SK-N-SH (cell line): Measurements from ENCODE around the gene CDK13. TPM values are rescaled to one million over a fixed set of nuclear protein-coding genes. Genes with fewer than 3 reads are reported as not detected.

Experiments used
- CTCF ChIA-PET: fragments of 300-600, 350-600 bp; formaldehyde crosslinking; extraction: SDS; loops from one replicate; lab custom pipeline; 2021; lab: Yijun Ruan, JAX
- POLR2A ChIA-PET: fragments of 350-600 bp; sonication (Branson Sonifier 250); formaldehyde crosslinking; extraction: SDS; loops from one replicate; lab custom pipeline; 2020; ENCODE audit warnings: antibody characterized with exemption, inconsistent platforms; lab: Yijun Ruan, JAX
- DNase-seq: peaks from one replicate; pipeline ENCODE4 v3.0.0; 2012
- H2AFZ ChIP-seq: fragments of 200-600 bp; sonication (generic); 2 replicates; pipeline ENCODE4 v1.8.1; 2016; ENCODE audit warnings: antibody characterized with exemption, mild to moderate bottlenecking, low read depth
- H3F3A ChIP-seq: fragments of 200-600 bp; sonication (generic); replicated peaks from 2 replicates; pipeline ENCODE3; 2016; ENCODE audit warnings: antibody characterized with exemption, mild to moderate bottlenecking; ENCODE audit not compliant: insufficient read depth
- H3K27ac ChIP-seq, 2 experiments: fragments of 200-500 bp in 1 of 2; fragments of 200-600 bp in 1 of 2; sonication (Bioruptor generic) in 1 of 2; sonication (generic), shearing (Covaris generic) in 1 of 2; 2 replicates each; pipeline versions ENCODE4 v1.5.1 to v1.6.1; 2014 to 2016; ENCODE audit warnings: low read depth in 2 of 2, inconsistent platforms in 1 of 2, low read length in 1 of 2, mild to moderate bottlenecking in 1 of 2, mixed read lengths in 1 of 2
- H3K27me3 ChIP-seq: fragments of 200-600 bp; sonication (generic), shearing (Covaris generic); 2 replicates; pipeline ENCODE4 v1.6.1; 2016; ENCODE audit warnings: mixed run types; ENCODE audit not compliant: insufficient read depth
- H3K36me3 ChIP-seq, 2 experiments: fragments of 200-500 bp in 1 of 2; fragments of 200-600 bp in 1 of 2; sonication (Bioruptor generic) in 1 of 2; sonication (generic) in 1 of 2; replicated peaks in 1 of 2; 2 replicates each; pipeline versions ENCODE3 to v1.5.1; 2014 to 2016; ENCODE audit warnings: low read length in 1 of 2, mild to moderate bottlenecking in 1 of 2; ENCODE audit not compliant: insufficient read depth in 2 of 2, control insufficient read depth in 1 of 2
- H3K4me1 ChIP-seq, 2 experiments: fragments of 200-500 bp in 1 of 2; fragments of 200-600 bp in 1 of 2; sonication (Bioruptor generic) in 1 of 2; sonication (generic), shearing (Covaris generic) in 1 of 2; 2 replicates each; pipeline versions ENCODE4 v1.5.1 to v1.6.1; 2014 to 2016; ENCODE audit warnings: low read depth in 1 of 2, low read length in 1 of 2, mixed run types in 1 of 2; ENCODE audit not compliant: insufficient read depth in 2 of 2, control insufficient read depth in 1 of 2
- H3K4me2 ChIP-seq: fragments of 200-600 bp; sonication (generic), shearing (Covaris generic); 2 replicates; pipeline ENCODE4 v1.6.1; 2017; ENCODE audit warnings: mixed run types
- H3K4me3 ChIP-seq, 2 experiments: fragments of 200-500 bp in 1 of 2; fragments of 200-600 bp in 1 of 2; sonication (Bioruptor generic) in 1 of 2; sonication (generic), shearing (Covaris generic) in 1 of 2; 2 replicates each; pipeline versions ENCODE4 v1.5.1 to v1.8.1; 2014 to 2016; ENCODE audit warnings: low read depth in 2 of 2, inconsistent platforms in 1 of 2, low read length in 1 of 2, mild to moderate bottlenecking in 1 of 2, mixed read lengths in 1 of 2, moderate library complexity in 1 of 2
- H3K79me2 ChIP-seq: fragments of 200-600 bp; sonication (generic); 2 replicates; pipeline ENCODE4 v1.8.1; 2017; ENCODE audit warnings: mild to moderate bottlenecking; ENCODE audit not compliant: insufficient read depth
- H3K9ac ChIP-seq: fragments of 200-600 bp; sonication (generic); 2 replicates; pipeline ENCODE4 v1.6.1; 2017; ENCODE audit warnings: mixed run types
- H3K9me2 ChIP-seq: fragments of 200-600 bp; sonication (generic); 2 replicates; pipeline ENCODE4 v1.6.1; 2017; ENCODE audit warnings: mixed run types
- H3K9me3 ChIP-seq: fragments of 200-600 bp; sonication (generic); 2 replicates; pipeline ENCODE4 v1.6.1; 2017; ENCODE audit warnings: mixed run types, mild to moderate bottlenecking, moderate library complexity
- H4K20me1 ChIP-seq: fragments of 200-600 bp; sonication (generic); 2 replicates; pipeline ENCODE4 v1.6.1; 2017; ENCODE audit warnings: mild to moderate bottlenecking, mixed run types; ENCODE audit not compliant: insufficient read depth
- FOSL2 ChIP-seq: IDR thresholded peaks from 2 replicates; pipeline ENCODE4 v1.4.0; 2012; ENCODE audit warnings: low read depth, mild to moderate bottlenecking, moderate library complexity, borderline replicate concordance
- FOXJ3 ChIP-seq: sonication (generic); formaldehyde crosslinking; IDR thresholded peaks from 2 replicates; pipeline ENCODE4 v1.5.1; 2020; ENCODE audit warnings: mild to moderate bottlenecking, missing genetic modification reagents
- GABPA ChIP-seq: IDR thresholded peaks from 2 replicates; pipeline ENCODE4 v1.4.0; 2012; ENCODE audit warnings: low read depth, mild to moderate bottlenecking
- MXI1 ChIP-seq: IDR thresholded peaks from 2 replicates; pipeline ENCODE4 v1.6.1; 2012; ENCODE audit warnings: mild to moderate bottlenecking, low read depth, low read length, improper control_type of control experiment
- NFIC ChIP-seq: IDR thresholded peaks from 2 replicates; pipeline ENCODE4 v1.4.0; 2012; ENCODE audit warnings: borderline replicate concordance
- RCOR1 ChIP-seq: fragments of 150-350 bp; IDR thresholded peaks from 2 replicates; pipeline ENCODE4 v1.6.1; 2017; ENCODE audit warnings: antibody characterized with exemption, low read length
- RXRA ChIP-seq: IDR thresholded peaks from 2 replicates; pipeline ENCODE4 v1.4.0; 2012; ENCODE audit warnings: low read depth, mild to moderate bottlenecking, borderline replicate concordance
- SIN3A ChIP-seq: IDR thresholded peaks from 2 replicates; pipeline ENCODE4 v1.6.1; 2012; ENCODE audit warnings: low read depth, mild to moderate bottlenecking, low read length, moderate library complexity, borderline replicate concordance
- SMC3 ChIP-seq: IDR thresholded peaks from 2 replicates; pipeline ENCODE4 v1.6.1; 2012; ENCODE audit warnings: low read depth, low read length, improper control_type of control experiment
- TEAD4 ChIP-seq: IDR thresholded peaks from 2 replicates; pipeline ENCODE4 v1.4.0; 2012; ENCODE audit warnings: mild to moderate bottlenecking, borderline replicate concordance; ENCODE audit not compliant: insufficient read depth
- YY1 ChIP-seq: IDR thresholded peaks from 2 replicates; pipeline ENCODE4 v1.4.0; 2012; ENCODE audit warnings: low read depth, mild to moderate bottlenecking
- WGBS: methylation state at CpG from one replicate; pipeline ENCODE4 v1.1.6; 2017; ENCODE audit warnings: low lambda C conversion rate; 5-methylcytosine and 5-hydroxymethylcytosine counted together
- polyA plus RNA-seq, 3 experiments: library from polyadenylated mRNA; depleted of rRNA; stranded (reverse); fragments of >200 nt; gene quantifications; 2 replicates each; pipeline ENCODE4 v1.2.3, GENCODE V29; 2012
- TF ChIP-seq, protein P1 (sequence below): IDR thresholded peaks from 2 replicates; pipeline ENCODE4 v1.4.0; 2012; ENCODE audit warnings: low read depth
- TF ChIP-seq, protein P2 (sequence below): fragments of 200-600 bp; sonication (generic); IDR thresholded peaks from 2 replicates; pipeline ENCODE4 v1.6.1; 2017; ENCODE audit warnings: antibody characterized with exemption, mild to moderate bottlenecking, moderate library complexity
- TF ChIP-seq, protein P3 (sequence below): IDR thresholded peaks from 2 replicates; pipeline ENCODE4; 2012
- TF ChIP-seq, protein P4 (sequence below): IDR thresholded peaks from 2 replicates; pipeline ENCODE4 v1.6.1; 2012; ENCODE audit warnings: mild to moderate bottlenecking, low read depth, low read length, moderate library complexity

Gene CDK13
- polyA plus RNA-seq, 1 of the 3 experiments (the other 2 are of a cell fraction): 23.1 TPM

DNA sequence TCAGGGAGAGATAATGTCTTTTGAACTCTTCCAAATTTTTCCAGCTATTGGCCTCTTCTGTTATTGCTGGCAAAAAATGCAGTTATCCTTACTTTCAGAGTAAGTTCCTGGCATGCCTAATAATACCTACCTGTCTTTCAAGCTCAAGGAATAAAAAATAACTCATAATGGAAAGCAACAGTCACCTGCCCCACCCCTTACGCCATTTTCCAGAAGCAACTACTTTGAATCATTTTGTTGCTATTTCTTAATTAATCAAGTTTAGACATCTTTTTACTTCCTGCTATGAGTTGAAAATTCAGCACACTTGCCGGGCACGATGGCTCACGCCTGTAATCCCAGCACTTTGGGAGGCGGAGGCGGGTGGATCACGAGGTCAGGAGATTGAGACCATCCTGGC lies 23.0 kb upstream of the CDK13 start:
- Histone ChIP-seq H3K27ac (no peak overlapping the region), H2AFZ (no peak overlapping the region), H3K4me2 (no peak overlapping the region), H3K36me3 (no peaks in the 10 kb centered on the region), H3K79me2 (no peaks in the 10 kb centered on the region), H3K27me3 (no peaks in the 10 kb centered on the region; the same call in 1 of the 2 replicates), H3K9me3 (no peaks in the 10 kb centered on the region), H3F3A (no peaks in the 10 kb centered on the region), H3K9ac (no peak overlapping the region), H4K20me1 (no peaks in the 10 kb centered on the region), H3K4me3 (no peak overlapping the region), H3K4me1 (no peaks in the 10 kb centered on the region), H3K9me2 (no peaks in the 10 kb centered on the region)
- 85% methylated on average over 7 of the region's 7 CpGs for WGBS
- TF ChIP-seq MXI1: no peak
- no peak for TF ChIP-seq SMC3
- no peak for TF ChIP-seq FOSL2
- TF ChIP-seq, protein P1, sequence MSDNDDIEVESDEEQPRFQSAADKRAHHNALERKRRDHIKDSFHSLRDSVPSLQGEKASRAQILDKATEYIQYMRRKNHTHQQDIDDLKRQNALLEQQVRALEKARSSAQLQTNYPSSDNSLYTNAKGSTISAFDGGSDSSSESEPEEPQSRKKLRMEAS: no peak
- TF ChIP-seq SIN3A: no peak
- no peak for TF ChIP-seq GABPA
- no peak for TF ChIP-seq NFIC
- TF ChIP-seq, protein P2, sequence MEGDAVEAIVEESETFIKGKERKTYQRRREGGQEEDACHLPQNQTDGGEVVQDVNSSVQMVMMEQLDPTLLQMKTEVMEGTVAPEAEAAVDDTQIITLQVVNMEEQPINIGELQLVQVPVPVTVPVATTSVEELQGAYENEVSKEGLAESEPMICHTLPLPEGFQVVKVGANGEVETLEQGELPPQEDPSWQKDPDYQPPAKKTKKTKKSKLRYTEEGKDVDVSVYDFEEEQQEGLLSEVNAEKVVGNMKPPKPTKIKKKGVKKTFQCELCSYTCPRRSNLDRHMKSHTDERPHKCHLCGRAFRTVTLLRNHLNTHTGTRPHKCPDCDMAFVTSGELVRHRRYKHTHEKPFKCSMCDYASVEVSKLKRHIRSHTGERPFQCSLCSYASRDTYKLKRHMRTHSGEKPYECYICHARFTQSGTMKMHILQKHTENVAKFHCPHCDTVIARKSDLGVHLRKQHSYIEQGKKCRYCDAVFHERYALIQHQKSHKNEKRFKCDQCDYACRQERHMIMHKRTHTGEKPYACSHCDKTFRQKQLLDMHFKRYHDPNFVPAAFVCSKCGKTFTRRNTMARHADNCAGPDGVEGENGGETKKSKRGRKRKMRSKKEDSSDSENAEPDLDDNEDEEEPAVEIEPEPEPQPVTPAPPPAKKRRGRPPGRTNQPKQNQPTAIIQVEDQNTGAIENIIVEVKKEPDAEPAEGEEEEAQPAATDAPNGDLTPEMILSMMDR: no peak
- TF ChIP-seq RCOR1: no peak
- TF ChIP-seq, protein P3, sequence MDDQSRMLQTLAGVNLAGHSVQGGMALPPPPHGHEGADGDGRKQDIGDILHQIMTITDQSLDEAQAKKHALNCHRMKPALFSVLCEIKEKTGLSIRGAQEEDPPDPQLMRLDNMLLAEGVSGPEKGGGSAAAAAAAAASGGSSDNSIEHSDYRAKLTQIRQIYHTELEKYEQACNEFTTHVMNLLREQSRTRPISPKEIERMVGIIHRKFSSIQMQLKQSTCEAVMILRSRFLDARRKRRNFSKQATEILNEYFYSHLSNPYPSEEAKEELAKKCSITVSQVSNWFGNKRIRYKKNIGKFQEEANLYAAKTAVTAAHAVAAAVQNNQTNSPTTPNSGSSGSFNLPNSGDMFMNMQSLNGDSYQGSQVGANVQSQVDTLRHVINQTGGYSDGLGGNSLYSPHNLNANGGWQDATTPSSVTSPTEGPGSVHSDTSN: no peak
- TF ChIP-seq, protein P4, sequence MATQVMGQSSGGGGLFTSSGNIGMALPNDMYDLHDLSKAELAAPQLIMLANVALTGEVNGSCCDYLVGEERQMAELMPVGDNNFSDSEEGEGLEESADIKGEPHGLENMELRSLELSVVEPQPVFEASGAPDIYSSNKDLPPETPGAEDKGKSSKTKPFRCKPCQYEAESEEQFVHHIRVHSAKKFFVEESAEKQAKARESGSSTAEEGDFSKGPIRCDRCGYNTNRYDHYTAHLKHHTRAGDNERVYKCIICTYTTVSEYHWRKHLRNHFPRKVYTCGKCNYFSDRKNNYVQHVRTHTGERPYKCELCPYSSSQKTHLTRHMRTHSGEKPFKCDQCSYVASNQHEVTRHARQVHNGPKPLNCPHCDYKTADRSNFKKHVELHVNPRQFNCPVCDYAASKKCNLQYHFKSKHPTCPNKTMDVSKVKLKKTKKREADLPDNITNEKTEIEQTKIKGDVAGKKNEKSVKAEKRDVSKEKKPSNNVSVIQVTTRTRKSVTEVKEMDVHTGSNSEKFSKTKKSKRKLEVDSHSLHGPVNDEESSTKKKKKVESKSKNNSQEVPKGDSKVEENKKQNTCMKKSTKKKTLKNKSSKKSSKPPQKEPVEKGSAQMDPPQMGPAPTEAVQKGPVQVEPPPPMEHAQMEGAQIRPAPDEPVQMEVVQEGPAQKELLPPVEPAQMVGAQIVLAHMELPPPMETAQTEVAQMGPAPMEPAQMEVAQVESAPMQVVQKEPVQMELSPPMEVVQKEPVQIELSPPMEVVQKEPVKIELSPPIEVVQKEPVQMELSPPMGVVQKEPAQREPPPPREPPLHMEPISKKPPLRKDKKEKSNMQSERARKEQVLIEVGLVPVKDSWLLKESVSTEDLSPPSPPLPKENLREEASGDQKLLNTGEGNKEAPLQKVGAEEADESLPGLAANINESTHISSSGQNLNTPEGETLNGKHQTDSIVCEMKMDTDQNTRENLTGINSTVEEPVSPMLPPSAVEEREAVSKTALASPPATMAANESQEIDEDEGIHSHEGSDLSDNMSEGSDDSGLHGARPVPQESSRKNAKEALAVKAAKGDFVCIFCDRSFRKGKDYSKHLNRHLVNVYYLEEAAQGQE: no peak
- TF ChIP-seq TEAD4: no peak
- no peak for TF ChIP-seq RXRA
- TF ChIP-seq YY1: no peak
- TF ChIP-seq FOXJ3: no peak
- DNase-seq: no peak
- CTCF ChIA-PET: interaction anchor here (1.2 kb wide), 1 partner anchor 126 kb away, joined by 3 read pairs; no protein-coding TSS in a partner anchor
- POLR2A ChIA-PET: no interaction called here
